SU-DHL-6 (cell line): ENCODE data around the gene MRGPRD.

Experiments
- CTCF ChIP-seq: fragments of 200-600 bp; sonication (generic); IDR thresholded peaks from one replicate; pipeline ENCODE4 v1.5.1; 2017; ENCODE audit warnings: antibody characterized with exemption, mild to moderate bottlenecking, low read length, moderate library complexity; ENCODE audit not compliant: insufficient read depth, poor library complexity, severe bottlenecking
- EZH2phosphoT487 ChIP-seq: fragments of 200-600 bp; sonication (generic), shearing (Covaris generic); conservative IDR thresholded peaks from 2 replicates; pipeline ENCODE4 v1.6.1; 2018; ENCODE audit warnings: mild to moderate bottlenecking, antibody characterized with exemption, low read length, moderate library complexity, mixed read lengths

- TF ChIP-seq CTCF, result no peak
- TF ChIP-seq EZH2phosphoT487, result no peak
These were observed 37.2 kb upstream of the MRGPRD start for GRCh38 chr11:69017951-69018350.
